CD4-positive, alpha-beta T cell treated with Interferon gamma for 1 hour (primary cell): ENCODE results near the gene ATRAID.
"Not testable (repeated sequence)": the region's sequence is repeated elsewhere in the genome, so short reads cannot be mapped to it uniquely, and the experiment has no call there.

Source experiments
- DNase-seq: peaks from one replicate; pipeline ENCODE4 v3.0.0-alpha.2; 2020

ATRAID gene

GRCh38 chr2:27194538-27195354, 17.1 kb upstream of the ATRAID start:
- no peak for DNase-seq

- DNase-seq, result not testable (repeated sequence)
Observed at GRCh38 chr2:27195799-27196198, 16.0 kb upstream of the ATRAID start.

GRCh38 chr2:27198068-27198467, 13.8 kb upstream of the ATRAID start:
- DNase-seq, result not testable (repeated sequence)

GRCh38 chr2:27198627-27199026, 13.2 kb upstream of the ATRAID start:
- DNase-seq, result no peak

- DNase-seq, result no peak
Observed at GRCh38 chr2:27199241-27199640, 12.6 kb upstream of the ATRAID start.

GRCh38 chr2:27201675-27202074, 10.2 kb upstream of the ATRAID start:
- no peak for DNase-seq

GRCh38 chr2:27202854-27203253, 9.0 kb upstream of the ATRAID start:
- DNase-seq, result no peak

GRCh38 chr2:27203741-27204140, 8.1 kb upstream of the ATRAID start:
- no peak for DNase-seq

- no peak for DNase-seq
Observed at GRCh38 chr2:27204566-27204965, 7.3 kb upstream of the ATRAID start.

- DNase-seq, result no peak
Observed at GRCh38 chr2:27205206-27205605, 6.6 kb upstream of the ATRAID start.

- no peak for DNase-seq
Observed at GRCh38 chr2:27206346-27206745, 5.5 kb upstream of the ATRAID start.

- no peak for DNase-seq
Observed at GRCh38 chr2:27208486-27209050, 3.3 kb upstream of the ATRAID start.

- no peak for DNase-seq
Observed at GRCh38 chr2:27209621-27210401, 2.0 kb upstream of the ATRAID start.

GRCh38 chr2:27211241-27211942, 449 bp upstream of the ATRAID start:
- no peak for DNase-seq

- peak; percentile 69 for DNase-seq
Observed at GRCh38 chr2:27212626-27213471, 1.0 kb downstream of the ATRAID start.

- no peak for DNase-seq
Observed at GRCh38 chr2:27214941-27215340, 3.1 kb downstream of the ATRAID start.

- DNase-seq, result no peak
Observed at GRCh38 chr2:27216416-27217137, 4.7 kb downstream of the ATRAID start.

- peak; percentile 82 for DNase-seq
Observed at GRCh38 chr2:27217173-27218121, 5.6 kb downstream of the ATRAID start, which contains the start of gene CAD. Gene CAD, plus strand, starts transcription at chr2:27217369. Its CDS starts 183 bp downstream, at chr2:27217552.

- DNase-seq, result no peak
Observed at GRCh38 chr2:27218614-27219013, 6.8 kb downstream of the ATRAID start.

- no peak for DNase-seq
Observed at GRCh38 chr2:27219091-27219490, 7.2 kb downstream of the ATRAID start.
